Activated CD4-positive, alpha-beta memory T cell treated with anti-CD3 and anti-CD28 coated beads, Interleukin-2, amount 10 ng/mL, durations not matched to agents 7 days and 5 days (primary cell): ENCODE results near the gene TTLL8. TPM values are rescaled to one million over a fixed set of nuclear protein-coding genes. Genes with fewer than 3 reads are reported as not detected.

Experiments
- CTCF ChIA-PET: fragments of 350-600 bp; sonication (Branson Sonifier 250); formaldehyde crosslinking; loops from one replicate; lab custom pipeline; 2021; ENCODE audit warnings: antibody characterized with exemption, inconsistent platforms; lab: Charles Lee
- POLR2A ChIA-PET: fragments of 350-600 bp; sonication (Branson Sonifier 250); formaldehyde crosslinking; loops from one replicate; lab custom pipeline; 2021; ENCODE audit warnings: antibody characterized with exemption; lab: Charles Lee
- DNase-seq: peaks from one replicate; pipeline ENCODE4 v3.0.0-alpha.2; 2020
- H3K27ac Mint-ChIP-seq: one replicate; pipeline ENCODE4 v1.8.0; 2021; ENCODE audit warnings: mild to moderate bottlenecking, mixed read lengths
- H3K27me3 Mint-ChIP-seq: one replicate; pipeline ENCODE4 v1.8.0; 2021; ENCODE audit warnings: mixed read lengths
- H3K36me3 Mint-ChIP-seq: one replicate; pipeline ENCODE4 v1.8.0; 2021; ENCODE audit warnings: low read depth, mixed read lengths
- H3K4me1 Mint-ChIP-seq: one replicate; pipeline ENCODE4 v1.8.0; 2021; ENCODE audit warnings: mixed read lengths
- H3K4me3 Mint-ChIP-seq: one replicate; pipeline ENCODE4 v1.8.0; 2021; ENCODE audit warnings: mild to moderate bottlenecking, mixed read lengths
- H3K9me3 Mint-ChIP-seq: one replicate; pipeline ENCODE4 v1.8.0; 2021; ENCODE audit warnings: mixed read lengths
- total RNA-seq, 2 experiments: library from RNA; stranded (reverse); gene quantifications; one replicate each; pipeline ENCODE4 v1.2.3, GENCODE V29; 2021

The TTLL8 gene
- total RNA-seq, 2 experiments from 2014 or later: not detected

DNA sequence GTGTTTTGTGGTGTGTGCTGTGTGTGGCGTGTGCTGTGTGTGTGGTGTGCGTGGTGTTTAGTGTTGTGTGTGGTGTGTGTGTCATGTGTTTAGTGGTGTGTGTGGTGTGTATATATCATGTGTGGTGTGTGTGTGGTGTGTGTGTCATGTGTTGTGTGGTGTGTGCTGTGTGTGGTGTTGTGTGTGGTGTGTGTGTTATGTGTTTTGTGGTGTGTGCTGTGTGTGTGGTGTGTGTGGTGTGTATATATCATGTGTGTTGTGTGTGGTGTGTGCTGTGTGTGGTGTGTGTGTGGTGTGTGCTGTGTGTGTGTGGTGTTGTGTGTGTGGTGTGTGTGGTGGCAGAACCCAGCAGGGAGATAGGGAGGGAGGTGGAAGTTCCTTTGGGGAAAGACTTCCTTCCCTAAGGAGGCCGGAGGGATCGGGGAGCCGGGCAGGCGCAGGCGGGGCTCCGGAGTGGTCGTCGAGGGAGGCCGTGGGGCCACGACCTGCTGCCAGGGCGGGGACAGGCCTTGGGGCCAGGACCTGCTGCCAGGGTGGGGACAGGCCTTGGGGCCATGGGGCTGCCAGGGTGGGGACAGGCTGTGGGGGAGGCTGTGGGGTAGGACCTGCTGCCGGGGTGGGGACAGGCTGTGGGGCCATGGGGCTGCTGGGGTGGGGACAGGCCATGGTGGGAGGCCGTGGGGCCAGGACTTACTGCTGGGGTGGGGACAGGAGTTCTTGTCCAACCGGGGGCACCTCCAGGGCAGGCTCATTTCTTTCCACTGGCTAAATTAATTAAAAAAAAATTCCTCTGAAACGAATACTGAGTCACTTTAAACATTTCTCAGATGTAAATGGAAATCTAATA is 82.3 kb downstream of the TTLL8 start:
- Mint-ChIP-seq H3K9me3 (peaks cover 9% of the 10 kb centered on the region), H3K4me1 (peaks cover 24% of the 10 kb centered on the region), H3K4me3 (peak overlapping the region; percentile 19), H3K27me3 (peaks cover 6% of the 10 kb centered on the region), H3K36me3 (peaks cover 8% of the 10 kb centered on the region), H3K27ac (peak overlapping the region; percentile 56)
- peak; percentile 32 for DNase-seq
- ChIA-PET CTCF (interaction anchor here (1.4 kb wide), 2 partner anchors 15 to 55 kb away, joined by 4 to 5 read pairs; no protein-coding TSS in a partner anchor), POLR2A (no interaction called here)

GRCh38 chr22:49973018-49973961 is 84.8 kb downstream of the TTLL8 start:
- DNase-seq: no peak
- Mint-ChIP-seq H3K27me3 (no peaks in the 10 kb centered on the region), H3K36me3 (no peaks in the 10 kb centered on the region), H3K9me3 (no peaks in the 10 kb centered on the region), H3K27ac (no peak overlapping the region), H3K4me1 (peaks cover 29% of the 10 kb centered on the region), H3K4me3 (no peak overlapping the region)
- CTCF ChIA-PET: no interaction called here
- POLR2A ChIA-PET: no interaction called here

GRCh38 chr22:49972163-49973017 is 85.7 kb downstream of the TTLL8 start:
- peak; percentile 16 for DNase-seq
- no peaks in the 10 kb centered on the region for H3K27me3 Mint-ChIP-seq
- peaks cover 31% of the 10 kb centered on the region for H3K4me1 Mint-ChIP-seq
- ChIA-PET CTCF (interaction anchor here (1.0 to 1.3 kb wide), 2 partner anchors 11 to 41 kb away, joined by 3 to 5 read pairs; partner anchors contain the start of gene PIM3), POLR2A (interaction anchor here (0.8 to 4.1 kb wide), 5 partner anchors 11 to 554 kb away, joined by 3 to 51 read pairs (median 4); partner anchors contain the start of gene PIM3)
- H3K9me3 Mint-ChIP-seq: no peaks in the 10 kb centered on the region
- H3K27ac Mint-ChIP-seq: no peak overlapping the region
- no peak overlapping the region for H3K4me3 Mint-ChIP-seq
- no peaks in the 10 kb centered on the region for H3K36me3 Mint-ChIP-seq

DNA sequence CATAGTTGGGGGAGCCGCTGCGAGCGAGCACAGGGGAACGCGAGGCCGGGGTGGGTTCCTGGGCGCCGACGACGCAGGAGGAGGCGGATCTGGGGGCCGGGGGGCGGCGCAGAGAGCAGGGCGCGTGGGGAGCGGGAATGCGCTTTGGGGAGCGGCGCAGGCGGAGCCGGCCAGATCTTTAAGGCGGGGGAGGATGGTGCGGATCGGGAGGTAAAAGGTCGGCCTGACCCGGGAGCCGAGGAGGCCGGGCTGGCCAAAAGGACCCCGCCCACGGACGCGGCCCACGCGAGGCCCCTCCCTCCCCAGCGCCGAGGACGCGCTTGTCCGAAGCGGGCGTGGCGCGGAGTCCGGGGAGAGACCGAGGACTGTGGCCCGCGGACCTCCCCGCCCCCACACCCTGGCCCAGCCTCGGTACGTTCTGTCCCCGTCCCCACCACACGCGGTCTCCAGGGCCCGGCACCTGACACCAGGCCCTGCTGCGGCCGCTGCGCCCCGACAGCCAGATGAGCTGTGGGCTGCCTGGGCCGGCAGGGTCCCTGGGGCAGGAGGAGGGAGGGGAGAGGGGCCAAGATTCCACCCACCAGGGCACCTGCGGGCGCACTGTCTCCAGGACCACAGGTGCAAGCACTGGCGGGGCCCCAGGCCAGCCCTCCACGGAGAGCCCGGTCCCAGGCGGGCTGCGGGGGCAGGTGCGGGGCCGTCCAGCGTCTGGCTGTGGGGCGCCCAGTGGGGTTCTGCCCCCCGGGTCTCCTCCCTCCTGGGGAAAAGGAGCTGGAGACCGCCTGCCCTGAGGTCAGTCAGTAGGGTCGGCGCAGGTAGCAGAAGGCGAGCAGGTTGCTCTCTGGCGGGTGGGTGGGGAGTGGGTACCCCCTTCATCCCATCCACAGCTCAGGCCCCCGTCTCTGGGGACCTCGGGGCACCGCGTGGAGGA is 86.6 kb downstream of the TTLL8 start:
- no peak for DNase-seq
- Mint-ChIP-seq H3K4me3 (peak overlapping the region; percentile 79), H3K9me3 (no peaks in the 10 kb centered on the region), H3K27ac (peak overlapping the region; percentile 90), H3K4me1 (peaks cover 29% of the 10 kb centered on the region), H3K36me3 (no peaks in the 10 kb centered on the region), H3K27me3 (no peaks in the 10 kb centered on the region)
- ChIA-PET CTCF (interaction anchor here (1.0 to 1.7 kb wide), 4 partner anchors 8 to 40 kb away, joined by 3 to 5 read pairs (median 3); partner anchors contain the start of gene PIM3), POLR2A (interaction anchor here (0.8 to 4.1 kb wide), 12 partner anchors 10 to 555 kb away, joined by 3 to 51 read pairs (median 4); partner anchors contain the start of genes ALG12, CRELD2 and PIM3)

GRCh38 chr22:49970528-49971231 is 87.4 kb downstream of the TTLL8 start:
- DNase-seq: peak; percentile 96
- Mint-ChIP-seq H3K4me1 (peaks cover 24% of the 10 kb centered on the region), H3K27me3 (no peaks in the 10 kb centered on the region), H3K4me3 (peak overlapping the region; percentile 79), H3K27ac (peak overlapping the region; percentile 90), H3K9me3 (no peaks in the 10 kb centered on the region), H3K36me3 (no peaks in the 10 kb centered on the region)
- ChIA-PET CTCF (interaction anchor here (0.7 to 1.7 kb wide), 3 partner anchors 9 to 34 kb away, joined by 3 read pairs; no protein-coding TSS in a partner anchor), POLR2A (interaction anchor here (0.6 to 4.1 kb wide), 12 partner anchors 9 to 578 kb away, joined by 3 to 51 read pairs (median 4); partner anchors contain the start of genes ALG12, CRELD2 and PIM3)

GRCh38 chr22:49969751-49970527 is 88.2 kb downstream of the TTLL8 start:
- H3K4me3 Mint-ChIP-seq: no peak overlapping the region
- peak overlapping the region; percentile 90 for H3K27ac Mint-ChIP-seq
- peaks cover 1% of the 10 kb centered on the region for H3K36me3 Mint-ChIP-seq
- no peaks in the 10 kb centered on the region for H3K9me3 Mint-ChIP-seq
- POLR2A ChIA-PET: interaction anchor here (0.8 to 4.1 kb wide), 7 partner anchors 8 to 579 kb away, joined by 3 to 51 read pairs (median 7); partner anchors contain the start of gene PIM3
- CTCF ChIA-PET: interaction anchor here (1.7 kb wide), 1 partner anchor 34 kb away, joined by 3 read pairs; no protein-coding TSS in a partner anchor
- peaks cover 19% of the 10 kb centered on the region for H3K4me1 Mint-ChIP-seq
- H3K27me3 Mint-ChIP-seq: no peaks in the 10 kb centered on the region
- DNase-seq: peak; percentile 17

GRCh38 chr22:49968831-49969661 is 89.1 kb downstream of the TTLL8 start:
- DNase-seq: peak; percentile 17
- ChIA-PET CTCF (interaction anchor here (0.8 kb wide), 1 partner anchor 61 kb away, joined by 3 read pairs; no protein-coding TSS in a partner anchor), POLR2A (interaction anchor here (1.0 to 4.1 kb wide), 2 partner anchors 7 to 33 kb away, joined by 5 to 51 read pairs; partner anchors contain the start of gene PIM3)
- Mint-ChIP-seq H3K9me3 (no peaks in the 10 kb centered on the region), H3K36me3 (peaks cover 10% of the 10 kb centered on the region), H3K27me3 (no peaks in the 10 kb centered on the region), H3K27ac (no peak overlapping the region), H3K4me1 (peaks cover 26% of the 10 kb centered on the region), H3K4me3 (no peak overlapping the region)
